ENCODE measurements around the gene SCAMP4. TPM values are rescaled to one million over a fixed set of nuclear protein-coding genes. Genes with fewer than 3 reads are reported as not detected.

SCAMP4 gene
- total RNA-seq, 1 donor = 49.2 TPM

DNA sequence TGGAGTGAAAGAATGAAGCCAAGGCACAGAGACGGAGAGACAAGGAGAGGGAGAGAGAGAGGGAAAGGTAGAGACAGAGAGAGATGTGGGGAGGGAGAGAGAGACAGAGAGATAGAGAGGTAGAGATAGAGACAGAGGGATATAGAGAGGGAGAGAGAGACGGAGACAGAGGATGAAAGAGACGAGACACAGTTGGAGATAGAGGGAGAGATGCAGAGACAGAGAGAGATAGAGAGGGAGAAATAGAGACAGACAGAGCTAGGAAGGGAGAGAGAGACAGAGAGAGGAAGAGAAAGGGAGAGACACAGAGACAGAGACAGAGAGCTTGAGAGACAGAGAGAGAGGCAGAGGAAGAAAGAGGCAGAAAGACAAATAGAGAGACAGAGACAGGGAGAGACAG lies 31.2 kb downstream of the SCAMP4 start:
- no peak for DNase-seq (ENCODE audit: low read depth)
- TF ChIP-seq, protein P1, sequence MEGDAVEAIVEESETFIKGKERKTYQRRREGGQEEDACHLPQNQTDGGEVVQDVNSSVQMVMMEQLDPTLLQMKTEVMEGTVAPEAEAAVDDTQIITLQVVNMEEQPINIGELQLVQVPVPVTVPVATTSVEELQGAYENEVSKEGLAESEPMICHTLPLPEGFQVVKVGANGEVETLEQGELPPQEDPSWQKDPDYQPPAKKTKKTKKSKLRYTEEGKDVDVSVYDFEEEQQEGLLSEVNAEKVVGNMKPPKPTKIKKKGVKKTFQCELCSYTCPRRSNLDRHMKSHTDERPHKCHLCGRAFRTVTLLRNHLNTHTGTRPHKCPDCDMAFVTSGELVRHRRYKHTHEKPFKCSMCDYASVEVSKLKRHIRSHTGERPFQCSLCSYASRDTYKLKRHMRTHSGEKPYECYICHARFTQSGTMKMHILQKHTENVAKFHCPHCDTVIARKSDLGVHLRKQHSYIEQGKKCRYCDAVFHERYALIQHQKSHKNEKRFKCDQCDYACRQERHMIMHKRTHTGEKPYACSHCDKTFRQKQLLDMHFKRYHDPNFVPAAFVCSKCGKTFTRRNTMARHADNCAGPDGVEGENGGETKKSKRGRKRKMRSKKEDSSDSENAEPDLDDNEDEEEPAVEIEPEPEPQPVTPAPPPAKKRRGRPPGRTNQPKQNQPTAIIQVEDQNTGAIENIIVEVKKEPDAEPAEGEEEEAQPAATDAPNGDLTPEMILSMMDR (IDR thresholded peaks at IDR 0.05; ENCODE audit: insufficient read depth, low read depth, low read length) = no peak
- no peak overlapping the region for H3K4me3 ChIP-seq (ENCODE audit: low read depth, low read length)

DNA sequence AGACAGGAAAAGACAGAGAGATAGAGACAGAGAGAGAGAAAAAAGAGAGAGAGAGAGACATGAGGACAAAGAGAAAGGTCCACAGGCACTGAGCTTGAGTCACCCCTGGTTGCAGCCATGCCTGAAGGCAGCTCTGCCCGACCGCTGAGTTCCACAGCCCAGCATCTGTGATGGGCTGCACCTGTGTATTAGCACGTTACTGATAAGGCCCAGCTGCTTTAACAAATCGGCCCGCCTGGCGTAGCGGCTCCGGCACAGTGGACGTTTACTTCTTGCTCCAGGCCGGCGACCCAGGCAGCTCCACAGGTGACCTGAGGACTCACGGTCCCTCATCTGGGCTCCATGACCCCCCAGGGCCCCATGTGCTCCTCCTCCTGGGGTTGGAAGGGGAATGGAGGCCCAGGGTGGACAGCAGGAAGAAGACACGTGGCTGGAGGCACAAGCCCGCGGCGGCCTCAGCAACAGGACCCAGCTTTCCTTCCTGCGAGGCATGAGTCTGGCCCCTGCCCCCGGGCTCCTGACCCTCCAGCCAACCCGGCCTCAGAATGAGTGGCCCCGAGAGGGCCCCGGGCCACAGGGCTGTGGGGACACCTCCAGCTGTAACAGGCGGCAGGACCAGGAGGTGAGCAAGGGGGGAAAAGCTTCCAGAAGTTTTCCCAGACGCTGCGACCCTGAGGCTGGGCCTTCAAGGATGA lies 31.9 kb downstream of the SCAMP4 start:
- TF ChIP-seq, protein P1 (IDR thresholded peaks at IDR 0.05; ENCODE audit: insufficient read depth, low read depth, low read length) = no peak
- no peak overlapping the region for H3K4me3 ChIP-seq (ENCODE audit: low read depth, low read length)
- no peak for DNase-seq (ENCODE audit: low read depth)

DNA sequence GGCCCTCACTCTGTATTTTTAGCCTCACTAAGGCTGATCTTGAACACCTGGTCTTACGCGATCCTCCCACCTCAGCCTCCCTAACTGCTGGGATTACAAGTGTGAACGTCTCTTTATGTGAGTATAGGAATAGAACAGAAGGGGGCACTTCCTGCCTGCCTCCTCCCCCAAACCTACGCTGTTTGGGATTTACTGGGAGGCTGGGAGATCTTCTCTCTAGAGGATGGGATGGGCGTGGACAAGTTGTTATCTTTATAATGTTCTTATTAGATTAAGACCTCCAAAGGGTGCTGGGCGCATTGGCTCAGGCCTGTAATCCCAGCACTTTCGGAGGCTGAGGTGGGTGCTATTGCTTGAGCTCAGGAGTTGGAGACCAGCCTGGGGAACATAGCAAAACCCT lies 32.9 kb downstream of the SCAMP4 start:
- H3K4me3 ChIP-seq (ENCODE audit: low read depth, low read length) = no peak overlapping the region
- TF ChIP-seq, protein P1 (IDR thresholded peaks at IDR 0.05; ENCODE audit: insufficient read depth, low read depth, low read length) = no peak
- DNase-seq (ENCODE audit: low read depth) = peak; percentile 78

DNA sequence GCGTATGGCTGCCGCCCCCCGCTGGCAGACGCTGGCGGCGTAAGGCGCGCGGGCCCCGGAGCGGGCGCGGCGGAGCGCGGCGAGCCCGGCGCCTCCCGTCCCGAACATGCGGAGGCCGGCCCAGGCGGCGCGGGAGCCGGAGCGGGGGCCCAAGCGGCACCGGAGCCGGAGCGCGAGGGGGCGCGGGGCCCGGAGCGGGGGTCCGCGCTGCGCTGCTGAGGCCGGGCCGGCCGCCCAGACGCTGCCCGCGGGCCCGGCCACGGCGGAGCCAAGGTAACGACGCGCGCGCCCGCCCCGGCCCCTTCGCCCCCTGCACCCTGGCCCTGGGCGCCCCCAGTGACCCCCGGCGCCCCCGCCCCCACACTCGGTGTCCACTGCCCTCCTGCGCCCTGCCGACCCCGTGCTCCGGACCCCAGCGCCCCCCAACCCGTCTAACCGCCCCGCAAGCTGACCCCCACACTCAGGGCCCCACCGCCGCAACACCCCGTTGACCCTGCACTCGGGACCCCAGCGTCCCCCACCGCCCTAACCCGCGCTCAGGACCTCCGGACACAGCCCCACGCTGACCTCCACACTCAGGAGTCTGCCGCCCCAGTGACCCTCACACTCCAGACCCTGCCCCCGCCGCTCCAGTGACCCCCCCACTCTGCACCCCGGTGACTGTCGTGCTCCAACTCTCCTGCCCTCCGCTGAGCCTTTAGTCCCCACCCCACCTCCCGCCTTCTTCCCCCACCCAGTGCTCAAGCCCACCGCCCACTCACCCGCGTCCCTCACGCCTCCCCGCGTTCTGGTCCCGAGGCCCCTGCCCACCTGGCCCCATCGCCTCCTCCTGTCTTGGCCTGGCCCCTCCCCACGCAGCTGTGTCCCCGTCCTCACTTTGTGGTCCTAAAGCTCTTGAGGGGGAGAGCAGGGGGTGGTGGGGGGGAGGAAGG lies 36.2 kb downstream of the SCAMP4 start, which contains the start of gene CSNK1G2:
CSNK1G2 (plus strand) TSS at position 27 of the 932 bp plus-strand sequence. CDS start 28,601 bp downstream, outside the sequence.
- H3K4me3 ChIP-seq (ENCODE audit: low read depth, low read length) = peak within 1 kb of the TSS; percentile 84
- DNase-seq (ENCODE audit: low read depth) = no peak
- TF ChIP-seq, protein P1 (IDR thresholded peaks at IDR 0.05; ENCODE audit: insufficient read depth, low read depth, low read length) = no peak

DNA sequence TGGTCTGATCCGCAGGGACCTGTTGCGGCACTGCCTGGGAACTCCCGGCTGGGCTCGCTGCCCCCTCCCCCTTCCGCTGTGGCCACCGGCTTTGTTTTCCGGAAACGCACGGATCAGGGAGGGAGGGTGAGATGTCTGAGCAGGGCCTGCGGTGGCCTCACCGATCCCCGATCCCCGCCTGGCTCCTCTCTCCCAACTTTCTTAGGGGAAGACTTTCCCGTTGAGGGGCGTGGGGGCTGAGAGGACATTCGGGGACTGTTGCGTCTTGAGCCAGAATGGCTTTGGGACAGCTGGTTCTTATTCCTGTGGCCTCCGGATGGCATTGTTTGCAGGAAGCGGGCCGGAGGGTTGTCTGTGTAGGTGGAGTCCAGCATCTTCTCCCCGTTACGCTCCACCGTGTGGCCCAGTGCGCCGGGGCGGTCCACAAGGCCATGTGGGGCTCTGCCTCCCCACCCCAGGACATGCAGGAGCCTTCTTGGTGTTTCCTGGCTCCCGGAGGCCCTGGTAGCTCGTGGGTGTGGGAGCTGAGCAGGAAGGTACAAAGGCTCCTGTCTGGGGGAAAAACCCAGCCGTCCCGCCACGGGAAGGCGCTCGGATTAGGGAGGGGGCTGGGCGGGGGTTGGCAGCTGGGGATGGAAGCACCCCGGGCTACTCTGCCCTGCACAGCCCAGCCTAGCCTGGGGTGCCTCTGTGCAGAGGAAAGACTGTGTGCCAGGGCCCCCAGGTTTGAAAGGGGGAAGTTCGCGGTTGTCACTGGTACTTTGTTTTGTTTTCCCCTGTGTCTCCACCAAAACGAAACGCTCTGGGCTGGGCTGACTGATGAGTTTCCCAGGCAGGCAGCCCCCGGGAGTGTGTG lies 37.1 kb downstream of the SCAMP4 start:
- TF ChIP-seq, protein P1 (IDR thresholded peaks at IDR 0.05; ENCODE audit: insufficient read depth, low read depth, low read length) = no peak
- peak overlapping the region; percentile 84 for H3K4me3 ChIP-seq (ENCODE audit: low read depth, low read length)
- peak; percentile 86 for DNase-seq (ENCODE audit: low read depth)

DNA sequence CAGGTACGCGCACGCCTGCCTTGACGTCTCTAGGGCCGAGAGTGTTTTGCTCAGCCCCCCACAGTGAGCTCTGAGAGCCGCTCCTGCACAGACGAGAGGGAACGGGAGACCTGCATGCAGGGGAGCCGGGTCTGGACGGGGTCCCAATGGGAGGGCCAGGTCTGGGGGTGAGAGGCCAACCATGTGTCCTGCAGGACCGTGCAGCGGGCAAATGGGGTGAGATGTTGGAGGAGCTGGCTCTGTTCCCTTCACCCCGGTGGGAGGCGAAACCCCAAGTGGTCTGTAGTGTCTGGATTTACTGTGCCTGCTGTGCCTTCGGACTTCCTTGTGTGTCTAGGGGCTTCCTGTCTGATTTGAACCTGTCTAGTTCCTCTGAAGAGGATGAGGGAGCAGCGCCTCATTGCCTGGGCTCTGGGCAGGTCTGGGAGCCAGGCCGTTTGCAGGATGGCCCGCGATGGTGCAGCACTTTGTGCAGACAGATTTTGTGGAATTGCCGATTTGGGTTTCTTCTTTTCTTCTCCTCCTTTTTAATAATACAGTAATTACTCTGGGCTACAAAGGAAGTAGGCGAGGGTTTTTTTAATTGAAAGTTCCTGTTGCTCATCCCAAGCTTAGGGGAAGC lies 37.8 kb downstream of the SCAMP4 start:
- TF ChIP-seq, protein P1 (IDR thresholded peaks at IDR 0.05; ENCODE audit: insufficient read depth, low read depth, low read length) = no peak
- DNase-seq (ENCODE audit: low read depth) = no peak
- H3K4me3 ChIP-seq (ENCODE audit: low read depth, low read length) = peak overlapping the region; percentile 84

Measured in fibroblast of villous mesenchyme (primary cell).